Loucy (cell line): ENCODE measurements around the gene GSX1.

ENCODE experiments used
- CTCF ChIP-seq: fragments of 200-600 bp; sonication (generic); conservative IDR thresholded peaks from 2 replicates; pipeline ENCODE4 v1.5.1; 2014; ENCODE audit warnings: mild to moderate bottlenecking, antibody characterized with exemption, low read length
- EZH2phosphoT487 ChIP-seq: fragments of 200-600 bp; IDR thresholded peaks from 2 replicates; pipeline ENCODE4 v1.6.1; 2018; ENCODE audit warnings: antibody characterized with exemption, mild to moderate bottlenecking, moderate library complexity, borderline replicate concordance

- no peak for TF ChIP-seq EZH2phosphoT487
- TF ChIP-seq CTCF = no peak
These were observed 40.9 kb downstream of the GSX1 start for GRCh38 chr13:27833206-27833605.
